H1 (cell line): ENCODE results near the gene WSCD1. TPM values are rescaled to one million over a fixed set of nuclear protein-coding genes. Genes with fewer than 3 reads are reported as not detected.

Experiments used
- CTCF ChIA-PET: fragments of 300-600 bp; sonication (Branson Sonifier 250); formaldehyde crosslinking; loops from one replicate; lab custom pipeline; 2021; ENCODE audit not compliant: partially characterized antibody; lab: Charles Lee
- POLR2A ChIA-PET: fragments of 300-600 bp; sonication (Branson Sonifier 250); formaldehyde crosslinking; loops from one replicate; lab custom pipeline; 2021; ENCODE audit warnings: inconsistent platforms; ENCODE audit not compliant: partially characterized antibody; lab: Charles Lee
- DNase-seq, 2 experiments: peaks; one replicate each; pipeline versions ENCODE4 v3.0.0 to v3.0.0-alpha.2; 2010 to 2022; ENCODE audit warnings: low spot score in 2 of 2, low read depth in 1 of 2, mixed read lengths in 1 of 2
- FAIRE-seq: peaks from 2 replicates; lab custom pipeline; 2011; peaks lifted over from hg19 to GRCh38; lab: Jason Lieb, UNC
- H2AFZ ChIP-seq: 2 replicates; pipeline ENCODE4 v1.8.1; 2012; ENCODE audit warnings: low read length, inconsistent platforms
- H2AK5ac ChIP-seq: 2 replicates; pipeline ENCODE4 v1.6.1; 2013; ENCODE audit warnings: low read depth, low read length
- H2BK120ac ChIP-seq: replicated peaks from 2 replicates; pipeline ENCODE3; 2013; ENCODE audit warnings: low read depth, low read length, inconsistent platforms
- H2BK12ac ChIP-seq: 2 replicates; pipeline ENCODE4 v1.6.1; 2013; ENCODE audit warnings: low read depth, low read length
- H2BK15ac ChIP-seq: 2 replicates; pipeline ENCODE4 v1.6.1; 2013; ENCODE audit warnings: low read length
- H2BK20ac ChIP-seq: 2 replicates; pipeline ENCODE4 v1.6.1; 2013; ENCODE audit warnings: low read length
- H2BK5ac ChIP-seq: 2 replicates; pipeline ENCODE4 v1.6.1; 2013; ENCODE audit warnings: low read depth, low read length
- H3K14ac ChIP-seq: 2 replicates; pipeline ENCODE4 v1.6.1; 2013; ENCODE audit warnings: inconsistent platforms; ENCODE audit not compliant: insufficient read length
- H3K18ac ChIP-seq: 2 replicates; pipeline ENCODE4 v1.6.1; 2013; ENCODE audit warnings: low read length; ENCODE audit errors: extremely low read depth
- H3K23ac ChIP-seq: 2 replicates; pipeline ENCODE4 v1.6.1; 2013; ENCODE audit warnings: inconsistent platforms; ENCODE audit not compliant: insufficient read length
- H3K23me2 ChIP-seq: 2 replicates; pipeline ENCODE4 v1.6.1; 2013; ENCODE audit warnings: low read depth, low read length
- H3K27ac ChIP-seq: 2 replicates; pipeline ENCODE4 v1.6.1; 2011; ENCODE audit warnings: low read depth, low read length, inconsistent platforms
- H3K27me3 ChIP-seq, 4 experiments: replicated peaks in 1 of 4; 1 replicate in 1 of 4; 2 replicates in 3 of 4; pipeline versions ENCODE4 v1.6.1 to v1.8.1; 2011 to 2013; ENCODE audit warnings: low read length in 3 of 4, mild to moderate bottlenecking in 3 of 4, inconsistent platforms in 2 of 4, mixed read lengths in 2 of 4, moderate library complexity in 1 of 4; ENCODE audit not compliant: control insufficient read depth in 3 of 4, insufficient read depth in 3 of 4; ENCODE audit errors: extremely low read depth in 1 of 4
- H3K36me3 ChIP-seq, 4 experiments: 2 replicates each; pipeline versions ENCODE4 v1.6.1 to v1.8.1; 2011 to 2013; ENCODE audit warnings: mild to moderate bottlenecking in 4 of 4, low read length in 3 of 4, moderate library complexity in 2 of 4, control low read depth in 1 of 4, inconsistent platforms in 1 of 4; ENCODE audit not compliant: insufficient read depth in 4 of 4, control insufficient read depth in 2 of 4
- H3K4ac ChIP-seq: replicated peaks from 2 replicates; pipeline ENCODE3; 2013; ENCODE audit warnings: low read length, low read depth, mixed read lengths, inconsistent platforms; ENCODE audit not compliant: insufficient read length
- H3K4me1 ChIP-seq, 4 experiments: replicated peaks in 1 of 4; 1 replicate in 1 of 4; 2 replicates in 3 of 4; pipeline versions ENCODE4 v1.6.1 to v1.8.1; 2011 to 2013; ENCODE audit warnings: low read length in 3 of 4, inconsistent platforms in 2 of 4, mixed read lengths in 1 of 4; ENCODE audit not compliant: insufficient read depth in 4 of 4, control insufficient read depth in 3 of 4
- H3K4me2 ChIP-seq, 2 experiments: 2 replicates each; pipeline versions ENCODE4 v1.6.1 to v1.8.1; 2011 to 2013; ENCODE audit warnings: low read depth in 2 of 2, low read length in 2 of 2, control low read depth in 1 of 2, inconsistent platforms in 1 of 2, mild to moderate bottlenecking in 1 of 2; ENCODE audit not compliant: insufficient read depth in 1 of 2
- H3K4me3 ChIP-seq, 4 experiments: fragments of 200-600, 300-600 bp in 1 of 4; sonication (generic), shearing (Covaris generic), sonication (Bioruptor Twin) in 1 of 4; 2 replicates each; pipeline versions ENCODE4 v1.5.1 to v1.8.1; 2011 to 2016; ENCODE audit warnings: low read length in 4 of 4, low read depth in 3 of 4, control low read depth in 2 of 4, inconsistent platforms in 2 of 4, mild to moderate bottlenecking in 2 of 4, mixed read lengths in 1 of 4, moderate library complexity in 1 of 4; ENCODE audit not compliant: insufficient read depth in 2 of 4; ENCODE audit errors: extremely low read depth in 1 of 4
- H3K56ac ChIP-seq: replicated peaks from 2 replicates; pipeline ENCODE3; 2013; ENCODE audit warnings: low read depth, mild to moderate bottlenecking, mixed read lengths, low read length, inconsistent platforms; ENCODE audit not compliant: insufficient read length
- H3K79me1 ChIP-seq: 2 replicates; pipeline ENCODE4 v1.6.1; 2013; ENCODE audit warnings: low read depth, low read length, control low read depth
- H3K79me2 ChIP-seq, 2 experiments: 2 replicates each; pipeline versions ENCODE4 v1.6.1 to v1.8.1; 2012 to 2013; ENCODE audit warnings: low read length in 2 of 2, mild to moderate bottlenecking in 2 of 2, inconsistent platforms in 1 of 2; ENCODE audit not compliant: insufficient read depth in 2 of 2, control insufficient read depth in 1 of 2
- H3K9ac ChIP-seq, 4 experiments: replicated peaks in 1 of 4; 1 replicate in 1 of 4; 2 replicates in 3 of 4; pipeline versions ENCODE4 v1.6.1 to v1.8.1; 2011 to 2013; ENCODE audit warnings: low read depth in 3 of 4, low read length in 3 of 4, control low read depth in 2 of 4, mild to moderate bottlenecking in 2 of 4, moderate library complexity in 2 of 4, inconsistent platforms in 1 of 4; ENCODE audit errors: extremely low read depth in 1 of 4
- H3K9me3 ChIP-seq, 2 experiments: 2 replicates each; pipeline versions ENCODE4 v1.6.1 to v1.8.1; 2012 to 2013; ENCODE audit warnings: mild to moderate bottlenecking in 2 of 2, moderate library complexity in 2 of 2, control low read depth in 1 of 2, inconsistent platforms in 1 of 2, low read depth in 1 of 2, low read length in 1 of 2, mixed read lengths in 1 of 2; ENCODE audit not compliant: insufficient read depth in 2 of 2
- H4K20me1 ChIP-seq, 2 experiments: replicated peaks in 1 of 2; 2 replicates each; pipeline versions ENCODE3 to v1.8.1; 2011 to 2013; ENCODE audit warnings: inconsistent platforms in 2 of 2, low read length in 2 of 2, mild to moderate bottlenecking in 1 of 2; ENCODE audit not compliant: insufficient read depth in 2 of 2, control insufficient read depth in 1 of 2
- H4K5ac ChIP-seq: 2 replicates; pipeline ENCODE4 v1.6.1; 2013; ENCODE audit warnings: low read length, low read depth, mixed read lengths, inconsistent platforms; ENCODE audit not compliant: insufficient read length
- H4K8ac ChIP-seq: 2 replicates; pipeline ENCODE4 v1.8.0; 2013; ENCODE audit warnings: mild to moderate bottlenecking, moderate library complexity, low read length, inconsistent platforms; ENCODE audit not compliant: insufficient read depth; ENCODE audit errors: extremely low read depth
- H4K91ac ChIP-seq: replicated peaks from 2 replicates; pipeline ENCODE3; 2013; ENCODE audit warnings: low read length, mixed read lengths, inconsistent platforms; ENCODE audit not compliant: insufficient read length
- CBX8 ChIP-seq: fragments of 300-800, 300-1000 bp; sonication (generic); IDR thresholded peaks from 2 replicates; pipeline ENCODE4 v1.7.1; 2016; ENCODE audit warnings: low read depth, low read length, borderline replicate concordance
- EP300 ChIP-seq, 2 experiments: IDR thresholded peaks; 1 replicate in 1 of 2; 2 replicates in 1 of 2; pipeline ENCODE4 v1.6.1; 2011 to 2012; ENCODE audit warnings: low read depth in 2 of 2, low read length in 2 of 2, mild to moderate bottlenecking in 2 of 2, borderline replicate concordance in 1 of 2, inconsistent platforms in 1 of 2, moderate library complexity in 1 of 2
- HDAC6 ChIP-seq: IDR thresholded peaks from one replicate; pipeline ENCODE4 v1.7.1; 2012; ENCODE audit warnings: low read depth, mild to moderate bottlenecking, inconsistent platforms, low read length, moderate library complexity
- WGBS, 2 experiments: shearing (Covaris generic) in 1 of 2; methylation state at CpG; one replicate each; pipeline versions ENCODE4 v1.1.6 to v1.1.7; 2013 to 2015; ENCODE audit warnings: low lambda C conversion rate in 2 of 2, mixed read lengths in 2 of 2, inconsistent platforms in 1 of 2, low coverage in 1 of 2, missing lambda C conversion rate in 1 of 2; ENCODE audit not compliant: insufficient replicate concordance in 2 of 2, insufficient coverage in 1 of 2, insufficient read length in 1 of 2; ENCODE audit errors: extremely low coverage in 1 of 2, missing lambda C conversion rate in 1 of 2; 5-methylcytosine and 5-hydroxymethylcytosine counted together
- polyA plus RNA-seq, 7 experiments: library from polyadenylated mRNA; depleted of rRNA in 3 of 7; stranded (reverse) in 5 of 7; unstranded in 2 of 7; fragments of >200 nt in 5 of 7; fragments of 200-250 nt in 2 of 7; gene quantifications; 1 replicate in 5 of 7; 2 replicates in 1 of 7; 4 replicates in 1 of 7; pipeline versions ENCODE4 v1.2.1 to v1.2.3, GENCODE V29; 2011 to 2013; ENCODE audit warnings: missing spikeins in 2 of 7, mixed read lengths in 2 of 7
- total RNA-seq: library from RNA; stranded (reverse); fragmentation: NEBNext Ultra II Directional; extraction: Animal tissue kit (Norgen Biotek cat#: 25700); gene quantifications from 2 replicates; pipeline ENCODE4 v1.2.1, GENCODE V29; 2021

Gene WSCD1
- total and polyA plus RNA-seq, 2 of the 8 experiments (the other 6 are each of a cell fraction or from before 2014, with no cell fraction given) = 21.9 to 39.0 TPM

- H3K4me2 ChIP-seq = peak overlapping the region; percentile 19 to 78; a peak in 3 of 4 replicates
- H2BK5ac ChIP-seq = peak overlapping the region; percentile 96; the same call in 1 of the 2 replicates
- H2BK12ac ChIP-seq = peak overlapping the region; percentile 45; the same call in 1 of the 2 replicates
- WGBS, 2 experiments = 37% methylated on average over 9 of the region's 9 CpGs; no CpG with 5 or more reads in 1 of the 2 experiments
- H3K56ac ChIP-seq = no peak overlapping the region
- no peak overlapping the region for H3K14ac ChIP-seq
- no peak overlapping the region for H3K23ac ChIP-seq
- ChIA-PET POLR2A (interaction anchor here (0.6 to 1.2 kb wide), 3 partner anchors 10 to 728 kb away, joined by 3 to 4 read pairs (median 3); no protein-coding TSS in a partner anchor), CTCF (interaction anchor here (0.5 to 1.5 kb wide), 5 partner anchors 11 to 416 kb away, joined by 3 to 5 read pairs (median 3); no protein-coding TSS in a partner anchor)
- no peaks in the 10 kb centered on the region for H3K23me2 ChIP-seq
- no peaks in the 10 kb centered on the region for H3K79me1 ChIP-seq
- H3K9ac ChIP-seq = no peak overlapping the region
- H4K91ac ChIP-seq = peak overlapping the region; percentile 56
- no peaks in the 10 kb centered on the region for H3K9me3 ChIP-seq
- no peak for TF ChIP-seq HDAC6
- no peak for TF ChIP-seq CBX8
- TF ChIP-seq EP300 (IDR thresholded peaks at IDR 0.05; ENCODE audit: borderline replicate concordance in 1 of 2, low read depth in 2 of 2, low read length in 2 of 2) = no peak
- no peaks in the 10 kb centered on the region; a peak in 1 of 7 replicates for H3K27me3 ChIP-seq
- H2BK120ac ChIP-seq = peak overlapping the region; percentile 48
- H3K27ac ChIP-seq = no peak overlapping the region
- H3K18ac ChIP-seq = peak overlapping the region; percentile 88
- no peak overlapping the region for H2AFZ ChIP-seq
- H4K20me1 ChIP-seq = no peaks in the 10 kb centered on the region
- peak overlapping the region; percentile 44 for H4K5ac ChIP-seq
- no peak overlapping the region for H3K4ac ChIP-seq
- no peak overlapping the region for H3K4me3 ChIP-seq
- H2AK5ac ChIP-seq = no peak overlapping the region; the same call in 1 of the 2 replicates
- no peaks in the 10 kb centered on the region for H3K79me2 ChIP-seq
- no peak for FAIRE-seq
- peaks cover 9 to 25% (median 18%) of the 10 kb centered on the region in 4 experiments for H3K4me1 ChIP-seq
- H4K8ac ChIP-seq = no peak overlapping the region
- H2BK20ac ChIP-seq = peak overlapping the region; percentile 24
- peak overlapping the region; percentile 46; the same call in 1 of the 2 replicates for H2BK15ac ChIP-seq
- DNase-seq = no peak
- H3K36me3 ChIP-seq = no peaks in the 10 kb centered on the region
Measured at GRCh38 chr17:6162892-6163291, 92.7 kb downstream of the WSCD1 start.
